Left ventricle myocardium inferior (tissue), 1 donor: ENCODE measurements around the gene GAPT. TPM values are rescaled to one million over a fixed set of nuclear protein-coding genes. Genes with fewer than 3 reads are reported as not detected.

Experiments used
- DNase-seq: peaks from one replicate; pipeline ENCODE4 v3.0.0-alpha.2; 2020
- H3K27ac ChIP-seq: fragments of 200-600 bp; replicated peaks from 2 replicates; pipeline ENCODE4 v1.8.0; 2021
- H3K27me3 ChIP-seq: fragments of 200-600 bp; 2 replicates; pipeline ENCODE4 v1.8.0; 2021; ENCODE audit warnings: low read depth
- H3K36me3 ChIP-seq: fragments of 200-600 bp; 2 replicates; pipeline ENCODE4 v1.8.0; 2021
- H3K4me1 ChIP-seq: fragments of 200-600 bp; 2 replicates; pipeline ENCODE4 v1.8.0; 2021
- H3K4me3 ChIP-seq: fragments of 200-600 bp; 2 replicates; pipeline ENCODE4 v1.8.0; 2021; ENCODE audit warnings: mild to moderate bottlenecking, moderate library complexity
- H3K9me3 ChIP-seq: fragments of 200-600 bp; replicated peaks from 2 replicates; pipeline ENCODE4 v1.8.0; 2021
- intact Hi-C: fragments of 100-400 bp; cut with micrococcal nuclease; formaldehyde crosslinking; loops from one replicate; pipeline ENCODE4 v1.11.0; 2022
- microRNA-seq: library from miRNA; unstranded; fragments of <30 nt; microRNA quantifications from one replicate; pipeline ENCODE4 v1.2.0, GENCODE V29; 2020
- total RNA-seq: library from RNA; stranded (reverse); fragmentation: NEBNext Ultra II Directional; extraction: Animal tissue kit (Norgen Biotek cat#: 25700); gene quantifications from one replicate; pipeline ENCODE4 v1.2.1, GENCODE V29; 2021
- TF ChIP-seq, protein P1 (sequence below): fragments of 200-600 bp; IDR thresholded peaks from 2 replicates; pipeline ENCODE4 v1.8.0; 2021; ENCODE audit warnings: antibody characterized with exemption, mild to moderate bottlenecking, borderline replicate concordance
- donor health status: DM: no; HTN: yes; CAD: no; lungs with severe emphysema.

GAPT gene
- total RNA-seq, 1 donor from 2014 or later, result 0.22 TPM

DNA sequence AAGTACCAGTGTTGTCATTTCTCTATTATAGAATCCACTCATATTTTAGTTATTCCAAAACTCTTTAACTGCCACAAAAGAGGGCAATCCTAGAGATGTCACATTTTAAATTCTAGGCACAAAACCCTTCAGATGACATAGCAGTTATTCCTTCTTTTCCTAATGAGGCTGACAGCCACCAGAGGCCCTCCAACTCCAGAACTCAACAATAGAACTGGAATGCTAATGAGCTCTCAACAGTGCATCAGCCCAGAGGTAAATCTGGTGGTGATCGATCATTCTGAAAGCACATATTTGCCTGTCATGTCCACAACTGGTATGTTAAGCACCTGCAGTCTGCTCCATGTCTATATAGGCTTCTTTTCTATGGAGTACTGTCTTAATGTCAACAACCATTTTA lies 51.5 kb downstream of the GAPT start:
- Histone ChIP-seq H3K27me3 (no peaks in the 10 kb centered on the region), H3K27ac (no peak overlapping the region), H3K36me3 (no peaks in the 10 kb centered on the region), H3K4me1 (no peaks in the 10 kb centered on the region), H3K9me3 (peaks cover 15% of the 10 kb centered on the region), H3K4me3 (no peak overlapping the region)
- no peak for DNase-seq
- intact Hi-C loops, result no loop called here
- TF ChIP-seq, protein P1, sequence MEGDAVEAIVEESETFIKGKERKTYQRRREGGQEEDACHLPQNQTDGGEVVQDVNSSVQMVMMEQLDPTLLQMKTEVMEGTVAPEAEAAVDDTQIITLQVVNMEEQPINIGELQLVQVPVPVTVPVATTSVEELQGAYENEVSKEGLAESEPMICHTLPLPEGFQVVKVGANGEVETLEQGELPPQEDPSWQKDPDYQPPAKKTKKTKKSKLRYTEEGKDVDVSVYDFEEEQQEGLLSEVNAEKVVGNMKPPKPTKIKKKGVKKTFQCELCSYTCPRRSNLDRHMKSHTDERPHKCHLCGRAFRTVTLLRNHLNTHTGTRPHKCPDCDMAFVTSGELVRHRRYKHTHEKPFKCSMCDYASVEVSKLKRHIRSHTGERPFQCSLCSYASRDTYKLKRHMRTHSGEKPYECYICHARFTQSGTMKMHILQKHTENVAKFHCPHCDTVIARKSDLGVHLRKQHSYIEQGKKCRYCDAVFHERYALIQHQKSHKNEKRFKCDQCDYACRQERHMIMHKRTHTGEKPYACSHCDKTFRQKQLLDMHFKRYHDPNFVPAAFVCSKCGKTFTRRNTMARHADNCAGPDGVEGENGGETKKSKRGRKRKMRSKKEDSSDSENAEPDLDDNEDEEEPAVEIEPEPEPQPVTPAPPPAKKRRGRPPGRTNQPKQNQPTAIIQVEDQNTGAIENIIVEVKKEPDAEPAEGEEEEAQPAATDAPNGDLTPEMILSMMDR, result no peak

DNA sequence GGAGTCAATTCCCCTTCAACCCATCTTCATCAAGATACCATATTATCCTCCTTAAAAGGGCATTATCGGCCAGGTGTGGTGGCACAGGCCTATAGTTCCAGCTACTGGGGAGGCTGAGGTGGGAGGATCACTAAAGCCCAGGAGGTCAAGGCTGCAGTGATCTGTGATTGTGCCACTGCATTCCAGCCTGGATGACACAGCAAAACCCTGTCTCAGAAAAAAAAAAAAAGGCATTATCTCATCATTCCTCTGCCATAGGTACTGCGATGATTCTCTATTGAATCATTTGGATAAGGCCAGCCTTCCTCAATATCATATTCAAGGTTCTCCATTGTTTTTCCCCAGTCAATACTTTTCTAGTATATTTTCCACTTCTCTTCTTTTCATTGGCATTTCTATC lies 52.5 kb downstream of the GAPT start:
- Histone ChIP-seq H3K9me3 (peaks cover 11% of the 10 kb centered on the region), H3K27ac (no peak overlapping the region), H3K36me3 (no peaks in the 10 kb centered on the region), H3K27me3 (no peaks in the 10 kb centered on the region), H3K4me1 (no peaks in the 10 kb centered on the region), H3K4me3 (no peak overlapping the region)
- no peak for DNase-seq
- TF ChIP-seq, protein P1, result no peak
- intact Hi-C loops, result no loop called here

DNA sequence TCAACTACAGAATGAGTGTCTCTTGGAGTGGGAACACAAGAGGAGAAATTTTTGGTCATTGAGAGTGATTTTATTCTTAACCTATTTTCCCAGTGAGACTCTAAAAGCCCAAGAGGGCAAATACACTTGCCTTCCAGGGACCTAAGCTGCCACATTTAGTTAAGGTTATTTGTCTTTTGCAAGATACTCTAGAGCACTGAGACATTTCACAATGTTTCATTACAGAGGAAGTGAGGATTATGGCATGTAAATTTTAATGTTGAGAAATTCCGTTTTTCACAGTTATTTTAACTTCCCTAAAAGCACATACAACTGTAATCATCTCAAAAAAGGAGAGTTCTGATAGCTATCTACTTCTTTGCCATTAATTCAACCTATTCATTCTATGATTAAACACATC lies 53.0 kb downstream of the GAPT start:
- peaks cover 11% of the 10 kb centered on the region for H3K9me3 ChIP-seq
- H3K36me3 ChIP-seq, result no peaks in the 10 kb centered on the region
- H3K4me1 ChIP-seq, result no peaks in the 10 kb centered on the region
- H3K27me3 ChIP-seq, result no peaks in the 10 kb centered on the region
- intact Hi-C loops, result no loop called here
- no peak for DNase-seq
- no peak overlapping the region for H3K27ac ChIP-seq
- TF ChIP-seq, protein P1, result no peak
- H3K4me3 ChIP-seq, result no peak overlapping the region

DNA sequence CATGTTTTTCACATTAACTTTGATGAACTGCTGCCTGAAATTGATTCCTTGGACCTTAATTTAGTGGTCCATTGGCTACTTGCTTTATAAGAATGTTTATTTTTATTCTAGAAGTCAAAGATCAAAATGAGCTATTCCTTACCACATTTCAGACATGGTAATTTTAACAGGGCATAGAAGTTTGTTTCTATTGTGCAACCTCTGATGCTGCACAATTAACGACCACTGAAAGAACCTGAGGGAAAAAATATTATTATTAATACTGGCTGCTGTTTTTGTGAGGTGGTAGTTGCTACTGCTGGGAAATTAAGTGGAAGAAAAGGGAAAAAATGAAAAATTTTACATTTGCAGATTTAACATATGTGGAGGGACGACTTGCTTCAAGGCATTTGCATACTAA lies 53.7 kb downstream of the GAPT start:
- Histone ChIP-seq H3K9me3 (peaks cover 8% of the 10 kb centered on the region), H3K4me3 (no peak overlapping the region), H3K27ac (no peak overlapping the region), H3K36me3 (no peaks in the 10 kb centered on the region), H3K4me1 (no peaks in the 10 kb centered on the region), H3K27me3 (no peaks in the 10 kb centered on the region)
- TF ChIP-seq, protein P1, result no peak
- no peak for DNase-seq
- intact Hi-C loops, result no loop called here

DNA sequence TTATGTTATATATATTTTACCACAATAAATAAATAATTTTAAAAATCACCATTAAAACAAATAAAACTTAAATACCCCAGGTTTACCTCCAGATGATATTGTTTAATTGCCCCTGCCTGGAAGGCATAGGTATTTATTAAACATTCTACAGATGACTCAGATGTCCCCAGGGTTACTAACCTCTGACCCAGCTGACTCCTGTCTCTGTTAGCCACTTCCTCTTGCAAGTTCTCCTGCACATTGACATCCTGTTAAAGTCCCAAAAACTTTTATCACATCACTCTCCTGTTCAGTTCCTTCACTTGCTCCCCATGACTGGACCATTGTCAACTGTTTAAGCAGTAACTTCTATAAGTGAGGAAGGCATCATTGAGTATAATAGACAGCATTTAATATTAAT lies 54.7 kb downstream of the GAPT start:
- H3K27me3 ChIP-seq, result no peaks in the 10 kb centered on the region
- TF ChIP-seq, protein P1, result no peak
- H3K27ac ChIP-seq, result no peak overlapping the region
- DNase-seq, result no peak
- H3K4me1 ChIP-seq, result no peaks in the 10 kb centered on the region
- intact Hi-C loops, result no loop called here
- peaks cover 4% of the 10 kb centered on the region for H3K9me3 ChIP-seq
- no peak overlapping the region for H3K4me3 ChIP-seq
- no peaks in the 10 kb centered on the region for H3K36me3 ChIP-seq

Small RNA genes within 50 kb of the gene (microRNA-seq; reads per million reads assigned to microRNA genes)
- gene MIR548AE2, result not detected

Other genes starting within 250 kb of the GAPT start
- gene PLK2, start 31.3 kb upstream of the GAPT start, total RNA-seq, result 58.9 TPM
- gene RAB3C, start 91.6 kb downstream of the GAPT start, total RNA-seq, result 1.2 TPM